IPS-15b (cell line): ENCODE measurements around the gene GAMT.
"Not testable (repeated sequence)": the region's sequence is repeated elsewhere in the genome, so short reads cannot be mapped to it uniquely, and the experiment has no call there.

ENCODE experiments used
- H3K27me3 ChIP-seq: one replicate; pipeline ENCODE4 v1.6.1; 2013; ENCODE audit warnings: low read length; ENCODE audit not compliant: control insufficient read depth, insufficient read depth
- H3K36me3 ChIP-seq: one replicate; pipeline ENCODE4 v1.6.1; 2013; ENCODE audit warnings: low read length; ENCODE audit not compliant: control insufficient read depth, insufficient read depth
- H3K4me1 ChIP-seq: one replicate; pipeline ENCODE4 v1.6.1; 2013; ENCODE audit warnings: mild to moderate bottlenecking, low read length; ENCODE audit not compliant: control insufficient read depth, insufficient read depth
- H3K4me3 ChIP-seq: one replicate; pipeline ENCODE4 v1.5.1; 2013; ENCODE audit warnings: low read depth, low read length
- H3K9ac ChIP-seq: one replicate; pipeline ENCODE4 v1.6.1; 2013; ENCODE audit warnings: low read depth, mild to moderate bottlenecking, low read length
- H3K9me3 ChIP-seq: one replicate; pipeline ENCODE4 v1.6.1; 2013; ENCODE audit warnings: mild to moderate bottlenecking, low read length; ENCODE audit not compliant: control insufficient read depth, insufficient read depth

GAMT gene

DNA sequence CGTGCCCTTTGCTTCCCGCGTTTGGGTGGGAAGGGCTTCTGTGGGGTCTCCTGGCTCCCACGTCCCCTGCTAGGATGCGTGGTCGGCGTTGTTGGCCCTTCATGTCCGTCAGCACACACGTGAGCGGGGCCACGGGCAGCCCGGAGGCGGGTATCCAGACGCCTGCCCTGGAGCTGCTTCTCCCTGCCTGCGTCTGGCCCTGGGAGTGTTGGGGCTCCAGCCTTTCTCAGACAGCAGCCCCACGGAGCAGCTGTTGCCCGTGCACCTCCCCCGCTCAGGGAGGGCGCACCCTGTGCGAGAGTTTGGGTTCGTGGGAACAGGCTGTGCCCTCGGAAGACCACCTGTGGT is 20.6 kb upstream of the GAMT start:
- H3K4me1 ChIP-seq: peaks cover 5% of the 10 kb centered on the region
- H3K27me3 ChIP-seq: no peaks in the 10 kb centered on the region
- no peak overlapping the region for H3K9ac ChIP-seq
- no peaks in the 10 kb centered on the region for H3K9me3 ChIP-seq
- peaks cover 85% of the 10 kb centered on the region for H3K36me3 ChIP-seq
- no peak overlapping the region for H3K4me3 ChIP-seq

GRCh38 chr19:1421218-1421957 is 20.0 kb upstream of the GAMT start:
- no peak overlapping the region for H3K4me3 ChIP-seq
- H3K9ac ChIP-seq: no peak overlapping the region
- H3K9me3 ChIP-seq: no peaks in the 10 kb centered on the region
- no peaks in the 10 kb centered on the region for H3K27me3 ChIP-seq
- peaks cover 5% of the 10 kb centered on the region for H3K4me1 ChIP-seq
- H3K36me3 ChIP-seq: peaks cover 83% of the 10 kb centered on the region

GRCh38 chr19:1420590-1420989 is 19.2 kb upstream of the GAMT start:
- Histone ChIP-seq H3K36me3 (peaks cover 81% of the 10 kb centered on the region), H3K9me3 (no peaks in the 10 kb centered on the region), H3K4me3 (no peak overlapping the region), H3K9ac (no peak overlapping the region), H3K4me1 (peaks cover 12% of the 10 kb centered on the region), H3K27me3 (no peaks in the 10 kb centered on the region)

GRCh38 chr19:1420085-1420484 is 18.7 kb upstream of the GAMT start:
- Histone ChIP-seq H3K4me1 (peaks cover 14% of the 10 kb centered on the region), H3K36me3 (peaks cover 76% of the 10 kb centered on the region)
- not testable (repeated sequence) for H3K4me3 ChIP-seq, H3K9me3 ChIP-seq, H3K27me3 ChIP-seq, H3K9ac ChIP-seq

- H3K27me3 ChIP-seq: no peaks in the 10 kb centered on the region
- no peaks in the 10 kb centered on the region for H3K9me3 ChIP-seq
- no peak overlapping the region for H3K9ac ChIP-seq
- peaks cover 70% of the 10 kb centered on the region for H3K36me3 ChIP-seq
- no peak overlapping the region for H3K4me3 ChIP-seq
- H3K4me1 ChIP-seq: peaks cover 14% of the 10 kb centered on the region
These were observed 17.8 kb upstream of the GAMT start for GRCh38 chr19:1418951-1419738.

DNA sequence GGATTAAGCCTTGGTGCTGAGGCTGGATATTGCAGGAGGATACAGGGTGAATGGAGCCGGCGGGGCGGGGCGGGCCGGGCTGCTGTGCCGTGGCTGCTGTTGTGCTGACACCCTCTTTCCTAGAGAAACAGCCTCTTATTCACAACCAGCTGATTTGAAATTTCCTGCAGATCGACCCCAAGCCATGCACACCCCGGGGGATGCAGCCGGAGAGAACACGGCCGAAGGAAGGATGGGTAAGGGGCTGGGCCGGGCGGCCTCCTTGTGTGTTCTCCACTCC is 17.1 kb upstream of the GAMT start:
- H3K9ac ChIP-seq: peak overlapping the region; percentile 60
- H3K4me3 ChIP-seq: no peak overlapping the region
- H3K36me3 ChIP-seq: peaks cover 67% of the 10 kb centered on the region
- peaks cover 14% of the 10 kb centered on the region for H3K4me1 ChIP-seq
- H3K9me3 ChIP-seq: no peaks in the 10 kb centered on the region
- H3K27me3 ChIP-seq: no peaks in the 10 kb centered on the region

DNA sequence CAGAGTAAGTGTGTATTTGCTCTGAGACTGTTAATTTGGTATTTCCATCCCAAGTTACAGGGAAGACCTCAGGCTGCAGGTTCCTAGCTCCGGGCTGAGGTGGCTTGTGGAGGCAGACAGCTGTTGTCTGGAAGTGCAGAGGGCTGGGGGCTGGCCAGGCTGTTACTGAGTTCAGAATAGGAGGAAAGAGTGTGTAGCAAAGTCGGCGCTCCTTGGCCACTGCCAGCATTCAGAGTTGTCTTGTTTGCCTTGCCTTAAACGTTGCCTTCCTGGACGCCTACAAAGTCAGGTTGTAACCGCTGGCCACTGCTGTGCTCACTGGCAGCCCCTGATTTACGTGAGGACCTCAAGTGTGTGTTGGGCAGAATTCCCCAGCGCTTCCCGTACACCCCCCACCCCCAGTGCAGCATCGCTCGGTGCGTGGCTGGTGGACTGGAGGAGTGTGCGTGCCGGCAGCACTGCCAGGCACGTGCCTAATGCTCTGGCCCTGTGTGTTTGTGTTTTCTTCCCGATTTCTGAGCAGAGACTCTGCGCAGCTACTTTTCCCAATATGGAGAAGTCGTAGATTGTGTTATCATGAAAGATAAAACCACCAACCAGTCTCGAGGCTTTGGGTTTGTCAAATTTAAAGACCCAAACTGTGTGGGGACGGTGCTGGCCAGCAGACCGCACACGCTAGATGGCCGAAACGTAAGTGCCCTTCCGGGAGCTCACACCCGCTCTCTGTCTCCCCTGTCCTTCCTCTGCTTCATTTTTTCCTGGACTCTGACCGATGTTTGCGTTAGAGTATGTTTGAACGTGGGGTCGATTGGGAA is 16.5 kb upstream of the GAMT start:
- Histone ChIP-seq H3K4me3 (no peak overlapping the region), H3K9ac (peak overlapping the region; percentile 60), H3K4me1 (peaks cover 14% of the 10 kb centered on the region), H3K27me3 (no peaks in the 10 kb centered on the region), H3K9me3 (no peaks in the 10 kb centered on the region), H3K36me3 (peaks cover 67% of the 10 kb centered on the region)

DNA sequence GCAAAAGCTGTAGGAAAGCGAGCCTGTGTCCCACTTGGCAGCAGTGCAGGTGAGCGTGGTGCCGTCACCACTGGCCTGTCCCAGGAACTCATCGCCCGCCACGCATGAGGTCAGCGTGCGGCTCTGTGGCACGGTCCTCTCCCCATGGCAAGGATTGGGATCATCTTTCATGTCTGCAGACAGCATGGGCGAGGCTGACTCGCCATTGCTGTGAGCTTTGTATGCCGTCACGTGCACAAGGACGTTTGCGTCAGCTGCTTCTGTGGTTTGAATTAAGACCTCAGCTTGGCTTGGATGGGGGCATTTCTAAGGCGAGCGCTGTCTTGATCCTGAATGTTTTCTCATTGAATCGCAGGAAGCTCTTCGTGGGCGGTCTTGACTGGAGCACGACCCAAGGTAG is 15.8 kb upstream of the GAMT start:
- no peaks in the 10 kb centered on the region for H3K9me3 ChIP-seq
- no peaks in the 10 kb centered on the region for H3K27me3 ChIP-seq
- no peak overlapping the region for H3K4me3 ChIP-seq
- H3K36me3 ChIP-seq: peaks cover 66% of the 10 kb centered on the region
- no peak overlapping the region for H3K9ac ChIP-seq
- H3K4me1 ChIP-seq: peaks cover 14% of the 10 kb centered on the region

GRCh38 chr19:1416014-1416841 is 14.9 kb upstream of the GAMT start:
- H3K4me3 ChIP-seq: peak overlapping the region; percentile 35
- peaks cover 14% of the 10 kb centered on the region for H3K4me1 ChIP-seq
- peak overlapping the region; percentile 81 for H3K9ac ChIP-seq
- H3K36me3 ChIP-seq: peaks cover 62% of the 10 kb centered on the region
- H3K9me3 ChIP-seq: no peaks in the 10 kb centered on the region
- no peaks in the 10 kb centered on the region for H3K27me3 ChIP-seq

DNA sequence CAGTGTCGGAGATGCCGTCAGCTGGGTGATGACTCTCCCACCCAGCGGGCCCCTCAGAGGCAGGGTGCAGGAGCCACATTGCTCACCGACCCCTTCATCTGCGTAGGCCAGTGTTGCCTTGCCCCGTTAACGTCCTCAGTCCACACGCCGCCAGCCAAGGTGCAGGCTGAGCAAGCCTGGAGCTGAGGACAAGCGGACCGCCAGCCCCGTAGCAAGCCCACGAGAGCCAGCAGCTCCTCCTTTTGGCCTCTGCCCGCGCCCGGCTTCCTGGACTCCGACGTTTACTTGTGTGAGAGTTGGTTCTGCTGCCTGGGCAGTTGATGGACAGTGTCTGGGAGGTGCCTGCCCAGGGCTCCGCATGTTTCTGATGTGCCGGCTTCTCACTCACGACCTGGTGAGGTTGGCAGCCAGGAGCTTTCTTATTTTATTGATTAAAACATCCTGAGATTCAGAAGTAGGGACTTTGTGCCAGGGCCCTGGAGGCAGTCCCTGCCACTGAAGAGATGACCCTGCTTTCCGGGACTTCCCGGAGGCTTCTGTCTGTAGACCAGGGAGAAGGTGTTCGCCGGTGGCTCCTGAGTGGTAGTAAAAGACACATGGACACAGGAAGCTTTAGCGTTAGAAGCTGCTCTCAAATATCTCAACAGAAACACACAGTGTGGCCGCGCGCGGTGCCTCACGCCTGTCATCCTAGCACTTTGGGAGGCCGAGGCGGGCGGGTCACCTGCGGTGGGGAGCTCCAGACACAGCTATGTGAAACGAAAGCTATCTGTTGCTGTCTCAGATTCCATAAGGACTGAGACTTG is 11.9 kb upstream of the GAMT start:
- H3K9ac ChIP-seq: no peak overlapping the region
- no peaks in the 10 kb centered on the region for H3K9me3 ChIP-seq
- no peak overlapping the region for H3K4me3 ChIP-seq
- peaks cover 55% of the 10 kb centered on the region for H3K36me3 ChIP-seq
- peaks cover 18% of the 10 kb centered on the region for H3K4me1 ChIP-seq
- no peaks in the 10 kb centered on the region for H3K27me3 ChIP-seq
